NCI-H1436 (cell line): ENCODE results near the gene SLC6A9.

Experiments used
- DNase-seq: peaks from one replicate; lab custom pipeline; 2025; lab: John Stamatoyannopoulos, UW

Gene SLC6A9

GRCh38 chr1:44029260-44029910 lies 1.9 kb downstream of the SLC6A9 start:
- peak; percentile 55 for DNase-seq

- no peak for DNase-seq
Measured at GRCh38 chr1:44027320-44027719, 3.9 kb downstream of the SLC6A9 start.

GRCh38 chr1:44025816-44026215 lies 5.4 kb downstream of the SLC6A9 start:
- DNase-seq, result no peak

- no peak for DNase-seq
Measured at GRCh38 chr1:44024903-44025525, 6.2 kb downstream of the SLC6A9 start.

- DNase-seq, result no peak
Measured at GRCh38 chr1:44024031-44024902, 7.0 kb downstream of the SLC6A9 start.

- DNase-seq, result no peak
Measured at GRCh38 chr1:44021581-44022321, 9.5 kb downstream of the SLC6A9 start.

GRCh38 chr1:44021156-44021555 lies 10.1 kb downstream of the SLC6A9 start:
- DNase-seq, result no peak

- DNase-seq, result no peak
Measured at GRCh38 chr1:44020464-44020863, 10.8 kb downstream of the SLC6A9 start.

GRCh38 chr1:44019466-44019948 lies 11.8 kb downstream of the SLC6A9 start:
- no peak for DNase-seq

- DNase-seq, result no peak
Measured at GRCh38 chr1:44016890-44017400, 14.3 kb downstream of the SLC6A9 start.

- no peak for DNase-seq
Measured at GRCh38 chr1:44016041-44016889, 15.0 kb downstream of the SLC6A9 start.

GRCh38 chr1:44015206-44015605 lies 16.1 kb downstream of the SLC6A9 start:
- no peak for DNase-seq

- DNase-seq, result no peak
Measured at GRCh38 chr1:44014365-44015104, 16.7 kb downstream of the SLC6A9 start.

GRCh38 chr1:44013949-44014348 lies 17.3 kb downstream of the SLC6A9 start:
- no peak for DNase-seq

GRCh38 chr1:44012941-44013609 lies 18.2 kb downstream of the SLC6A9 start:
- no peak for DNase-seq

- no peak for DNase-seq
Measured at GRCh38 chr1:44012404-44012803, 18.9 kb downstream of the SLC6A9 start.

- DNase-seq, result no peak
Measured at GRCh38 chr1:44010935-44011471, 20.3 kb downstream of the SLC6A9 start.

GRCh38 chr1:44008259-44008658 lies 23.0 kb downstream of the SLC6A9 start:
- no peak for DNase-seq

GRCh38 chr1:44002606-44003157 lies 28.6 kb downstream of the SLC6A9 start:
- no peak for DNase-seq
